Measurements from ENCODE around the gene ACTN4.

DNA sequence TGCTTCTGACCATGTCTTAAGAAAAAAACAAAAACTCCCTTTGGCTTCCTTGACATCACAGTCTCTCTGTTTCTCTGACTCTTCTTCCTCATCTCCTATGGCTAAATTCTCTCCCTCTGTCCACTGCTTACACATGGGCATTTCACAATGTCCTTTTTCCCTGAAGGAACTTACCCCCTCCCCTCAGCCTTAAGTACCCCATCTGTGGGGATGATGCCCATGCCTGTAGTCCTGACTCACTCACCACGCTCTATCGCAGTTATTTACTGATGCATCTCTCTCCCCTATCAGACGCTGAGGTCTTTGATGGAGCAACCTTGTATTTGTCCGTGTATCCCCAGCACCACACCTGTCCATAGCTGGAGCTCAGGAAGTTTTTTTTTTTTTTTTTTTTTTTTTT, 32.4 kb downstream of the ACTN4 start:
- TF ChIP-seq, protein P1, sequence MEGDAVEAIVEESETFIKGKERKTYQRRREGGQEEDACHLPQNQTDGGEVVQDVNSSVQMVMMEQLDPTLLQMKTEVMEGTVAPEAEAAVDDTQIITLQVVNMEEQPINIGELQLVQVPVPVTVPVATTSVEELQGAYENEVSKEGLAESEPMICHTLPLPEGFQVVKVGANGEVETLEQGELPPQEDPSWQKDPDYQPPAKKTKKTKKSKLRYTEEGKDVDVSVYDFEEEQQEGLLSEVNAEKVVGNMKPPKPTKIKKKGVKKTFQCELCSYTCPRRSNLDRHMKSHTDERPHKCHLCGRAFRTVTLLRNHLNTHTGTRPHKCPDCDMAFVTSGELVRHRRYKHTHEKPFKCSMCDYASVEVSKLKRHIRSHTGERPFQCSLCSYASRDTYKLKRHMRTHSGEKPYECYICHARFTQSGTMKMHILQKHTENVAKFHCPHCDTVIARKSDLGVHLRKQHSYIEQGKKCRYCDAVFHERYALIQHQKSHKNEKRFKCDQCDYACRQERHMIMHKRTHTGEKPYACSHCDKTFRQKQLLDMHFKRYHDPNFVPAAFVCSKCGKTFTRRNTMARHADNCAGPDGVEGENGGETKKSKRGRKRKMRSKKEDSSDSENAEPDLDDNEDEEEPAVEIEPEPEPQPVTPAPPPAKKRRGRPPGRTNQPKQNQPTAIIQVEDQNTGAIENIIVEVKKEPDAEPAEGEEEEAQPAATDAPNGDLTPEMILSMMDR (IDR thresholded peaks at IDR 0.05) = no peak
- no peak for TF ChIP-seq EZH2 (IDR thresholded peaks at IDR 0.05; ENCODE audit: borderline replicate concordance, insufficient read depth, low read depth, low read length, poor library complexity, severe bottlenecking)

Data from B cell (primary cell).